ENCODE results near the gene SLC43A2.

SLC43A2 gene

DNA sequence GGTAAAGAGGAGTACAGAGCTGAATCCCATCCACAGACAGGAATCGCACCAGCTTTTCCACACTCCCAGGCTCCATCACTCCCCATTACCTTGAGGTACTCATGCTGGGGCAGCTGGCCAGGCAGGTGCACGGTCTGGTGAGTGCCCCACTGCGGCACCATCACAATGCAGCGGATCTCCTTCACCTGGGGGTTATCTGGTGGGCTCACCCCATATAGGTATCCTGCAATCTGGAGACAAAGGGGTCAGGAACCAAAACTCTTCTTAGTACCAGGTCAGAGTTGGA lies 22.9 kb upstream of the SLC43A2 start:
- TF ChIP-seq, protein P1, sequence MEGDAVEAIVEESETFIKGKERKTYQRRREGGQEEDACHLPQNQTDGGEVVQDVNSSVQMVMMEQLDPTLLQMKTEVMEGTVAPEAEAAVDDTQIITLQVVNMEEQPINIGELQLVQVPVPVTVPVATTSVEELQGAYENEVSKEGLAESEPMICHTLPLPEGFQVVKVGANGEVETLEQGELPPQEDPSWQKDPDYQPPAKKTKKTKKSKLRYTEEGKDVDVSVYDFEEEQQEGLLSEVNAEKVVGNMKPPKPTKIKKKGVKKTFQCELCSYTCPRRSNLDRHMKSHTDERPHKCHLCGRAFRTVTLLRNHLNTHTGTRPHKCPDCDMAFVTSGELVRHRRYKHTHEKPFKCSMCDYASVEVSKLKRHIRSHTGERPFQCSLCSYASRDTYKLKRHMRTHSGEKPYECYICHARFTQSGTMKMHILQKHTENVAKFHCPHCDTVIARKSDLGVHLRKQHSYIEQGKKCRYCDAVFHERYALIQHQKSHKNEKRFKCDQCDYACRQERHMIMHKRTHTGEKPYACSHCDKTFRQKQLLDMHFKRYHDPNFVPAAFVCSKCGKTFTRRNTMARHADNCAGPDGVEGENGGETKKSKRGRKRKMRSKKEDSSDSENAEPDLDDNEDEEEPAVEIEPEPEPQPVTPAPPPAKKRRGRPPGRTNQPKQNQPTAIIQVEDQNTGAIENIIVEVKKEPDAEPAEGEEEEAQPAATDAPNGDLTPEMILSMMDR (IDR thresholded peaks at IDR 0.05; ENCODE audit: low read depth, low read length), result no peak
- DNase-seq (ENCODE audit: extremely low read depth, low read depth), result no peak

DNA sequence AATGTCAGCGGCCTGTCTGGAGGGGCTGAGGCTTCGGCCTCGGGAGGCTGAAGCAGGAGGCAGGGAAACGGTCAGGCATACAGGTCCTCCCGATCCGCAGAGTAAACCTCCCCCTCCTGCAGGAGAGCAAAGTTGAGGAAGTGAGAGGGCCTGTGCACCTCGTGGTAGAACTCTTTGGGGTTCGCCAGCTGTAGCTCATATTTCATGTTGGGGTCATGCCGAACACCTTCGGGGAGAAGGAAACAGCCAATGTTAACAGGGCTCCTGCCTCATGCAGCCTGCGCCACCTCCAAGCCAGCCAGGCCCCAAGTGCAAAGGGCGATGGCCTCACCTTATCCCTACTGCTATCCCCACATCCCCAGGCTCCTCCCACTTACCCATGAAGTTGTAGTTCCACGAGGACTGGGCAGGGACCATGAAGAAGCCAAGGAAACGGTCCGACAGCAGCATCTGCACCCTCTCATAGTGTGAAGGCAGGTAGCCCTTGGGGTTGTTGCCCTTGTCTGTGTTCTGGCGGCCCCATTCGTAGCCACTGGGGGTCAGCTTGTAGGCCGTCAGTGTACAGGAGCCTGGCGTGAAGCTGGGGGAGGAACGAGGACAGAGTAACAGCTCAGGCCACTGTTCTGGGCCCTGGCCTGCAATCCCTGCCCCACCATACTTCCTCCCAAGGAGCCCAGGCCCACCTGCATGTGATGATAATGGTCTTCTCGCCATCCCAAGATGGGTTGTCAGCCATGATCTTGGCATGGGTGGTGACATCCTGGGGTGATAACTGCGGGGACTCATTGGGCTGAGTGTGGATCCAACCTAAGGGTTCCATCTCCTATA lies 22.3 kb upstream of the SLC43A2 start:
- no peak for DNase-seq (ENCODE audit: extremely low read depth, low read depth)
- TF ChIP-seq, protein P1 (IDR thresholded peaks at IDR 0.05; ENCODE audit: low read depth, low read length), result no peak

GRCh38 chr17:1649844-1650501 lies 21.3 kb upstream of the SLC43A2 start, which contains the start of gene RILP:
Gene RILP (minus strand): TSS chr17:1649866. CDS start chr17:1649804, 62 bp downstream.
- DNase-seq (ENCODE audit: extremely low read depth, low read depth), result no peak
- TF ChIP-seq, protein P1 (IDR thresholded peaks at IDR 0.05; ENCODE audit: low read depth, low read length), result no peak

DNA sequence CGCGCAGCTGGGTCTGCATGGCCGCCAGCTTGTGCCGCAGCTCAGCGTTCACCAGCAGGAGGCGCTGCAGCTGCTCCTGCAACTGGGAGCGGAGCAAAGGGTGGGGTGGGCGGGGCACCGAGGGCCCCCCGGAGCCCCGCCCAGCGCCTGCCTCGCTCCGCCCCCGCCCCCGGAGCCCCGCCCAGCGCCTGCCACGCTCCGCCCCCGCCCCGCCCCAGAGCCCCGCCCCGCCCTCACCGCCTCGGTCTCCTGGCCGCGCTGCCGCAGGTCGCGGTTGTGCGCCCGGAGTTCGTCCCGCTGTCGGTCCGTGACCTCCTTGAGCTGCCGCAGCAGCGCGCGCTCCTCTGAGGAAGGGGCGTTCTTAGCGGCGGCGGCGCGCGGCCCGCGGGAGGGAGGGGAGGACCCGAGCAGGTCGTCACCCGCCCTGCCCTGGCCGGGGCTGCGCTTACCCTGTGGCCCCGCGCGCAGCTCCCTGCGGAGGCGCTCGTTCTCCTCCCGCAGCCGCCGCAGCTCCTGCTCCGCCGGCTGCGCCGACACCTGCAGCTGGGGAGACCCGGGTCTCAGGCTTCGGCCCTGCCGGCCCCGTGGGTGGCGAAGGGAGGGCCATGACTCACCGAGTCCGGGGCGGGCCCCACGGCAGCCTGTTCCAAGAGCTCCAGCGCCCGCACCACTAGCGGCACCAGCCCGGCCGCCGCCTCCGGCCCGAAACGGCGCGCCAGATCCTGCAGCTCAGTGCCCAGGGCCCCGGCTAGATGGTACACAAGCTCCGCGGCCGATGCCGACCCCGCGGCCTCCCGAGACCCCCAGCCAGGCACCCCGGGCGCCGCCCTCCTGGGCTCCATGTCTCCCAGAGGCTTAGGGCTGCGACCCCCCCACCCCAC lies 20.6 kb upstream of the SLC43A2 start:
- DNase-seq (ENCODE audit: extremely low read depth, low read depth), result peak; percentile 91
- TF ChIP-seq, protein P1 (IDR thresholded peaks at IDR 0.05; ENCODE audit: low read depth, low read length), result peak; percentile 71

DNA sequence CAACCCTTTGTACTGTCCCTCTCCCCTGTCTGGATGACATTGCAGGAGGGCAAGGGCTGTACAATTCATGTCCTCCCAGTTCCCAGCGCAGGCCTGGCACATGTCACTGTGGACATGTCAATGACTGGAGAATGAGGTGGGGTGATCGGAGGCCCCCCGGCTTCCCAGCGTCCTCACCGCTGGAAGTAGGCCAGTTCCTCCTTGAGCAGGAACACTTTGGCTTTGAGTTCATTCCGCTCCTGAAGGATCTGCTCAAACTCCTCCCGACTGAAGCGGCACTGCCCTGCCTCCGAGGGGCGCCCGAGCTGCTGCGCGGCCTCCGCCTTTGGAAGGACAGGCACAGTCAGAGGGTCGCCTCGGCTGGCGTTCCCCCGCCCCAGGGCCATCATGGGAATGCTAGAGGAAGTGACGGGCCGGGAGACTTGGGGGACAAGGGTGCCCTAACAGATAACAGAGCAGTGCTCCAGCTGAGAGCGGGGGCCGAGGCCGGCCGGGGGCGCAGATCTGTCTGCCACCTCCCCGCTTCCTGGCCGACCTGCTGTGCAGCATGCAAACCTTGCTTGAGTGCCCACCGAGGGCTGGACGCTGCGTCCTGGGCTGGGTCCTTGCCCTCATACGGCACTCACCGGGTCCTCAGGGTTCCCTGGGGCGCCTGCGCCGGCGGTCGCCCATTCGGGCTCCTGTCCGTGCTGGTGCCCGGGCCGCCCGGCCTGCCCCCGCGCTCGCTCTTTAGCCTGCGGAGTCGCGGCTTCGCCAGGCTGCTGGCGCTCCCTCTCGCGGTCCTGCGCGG lies 19.7 kb upstream of the SLC43A2 start:
- TF ChIP-seq, protein P1 (IDR thresholded peaks at IDR 0.05; ENCODE audit: low read depth, low read length), result peak; percentile 17
- DNase-seq (ENCODE audit: extremely low read depth, low read depth), result no peak

- TF ChIP-seq, protein P1 (IDR thresholded peaks at IDR 0.05; ENCODE audit: low read depth, low read length), result no peak
These were observed 19.2 kb upstream of the SLC43A2 start for GRCh38 chr17:1647802-1648171.

More at GRCh38 chr17:1647802-1648171, 19.2 kb upstream of the SLC43A2 start:
- no peak for DNase-seq (ENCODE audit: extremely low read depth, low read depth)
